ENCODE results near the gene F10. TPM values are rescaled to one million over a fixed set of nuclear protein-coding genes. Genes with fewer than 3 reads are reported as not detected.

The F10 gene
- total and polyA plus RNA-seq, 10 donors: 1.6 to 6.4 (median 2.9) TPM

GRCh38 chr13:113129480-113129879, 6.9 kb downstream of the F10 start:
- Histone ChIP-seq H3K27ac (peak overlapping the region in 1 of 8 donors; percentile 4), H3K4me1 (peaks cover 0 to 10% (median 4%) of the 10 kb centered on the region in 6 donors), H3K36me3 (no peaks in the 10 kb centered on the region), H3K4me3 (peak overlapping the region in 5 of 8 donors; percentile 4 to 55 (median 13)), H3K27me3 (replicated peaks in 1 of 7) (peaks cover 0 to 48% (median 0%) of the 10 kb centered on the region in 7 donors), H3K9me3 (no peaks in the 10 kb centered on the region)
- 67 to 69% (median 68%) methylated on average over 15 to 27 of the region's 27 CpGs for WGBS, 5 donors
- TF ChIP-seq, protein P1, sequence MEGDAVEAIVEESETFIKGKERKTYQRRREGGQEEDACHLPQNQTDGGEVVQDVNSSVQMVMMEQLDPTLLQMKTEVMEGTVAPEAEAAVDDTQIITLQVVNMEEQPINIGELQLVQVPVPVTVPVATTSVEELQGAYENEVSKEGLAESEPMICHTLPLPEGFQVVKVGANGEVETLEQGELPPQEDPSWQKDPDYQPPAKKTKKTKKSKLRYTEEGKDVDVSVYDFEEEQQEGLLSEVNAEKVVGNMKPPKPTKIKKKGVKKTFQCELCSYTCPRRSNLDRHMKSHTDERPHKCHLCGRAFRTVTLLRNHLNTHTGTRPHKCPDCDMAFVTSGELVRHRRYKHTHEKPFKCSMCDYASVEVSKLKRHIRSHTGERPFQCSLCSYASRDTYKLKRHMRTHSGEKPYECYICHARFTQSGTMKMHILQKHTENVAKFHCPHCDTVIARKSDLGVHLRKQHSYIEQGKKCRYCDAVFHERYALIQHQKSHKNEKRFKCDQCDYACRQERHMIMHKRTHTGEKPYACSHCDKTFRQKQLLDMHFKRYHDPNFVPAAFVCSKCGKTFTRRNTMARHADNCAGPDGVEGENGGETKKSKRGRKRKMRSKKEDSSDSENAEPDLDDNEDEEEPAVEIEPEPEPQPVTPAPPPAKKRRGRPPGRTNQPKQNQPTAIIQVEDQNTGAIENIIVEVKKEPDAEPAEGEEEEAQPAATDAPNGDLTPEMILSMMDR (IDR thresholded peaks at IDR 0.05 in 8 of 11, conservative IDR thresholded peaks at IDR 0.05 in 3 of 11): no peak
- no peak for TF ChIP-seq POLR2AphosphoS5 (IDR thresholded peaks at IDR 0.05)
- intact Hi-C loops (cut with DNase I; ENCODE audit: low total_unique reads): no loop called here
- peak; percentile 59 for DNase-seq

DNA sequence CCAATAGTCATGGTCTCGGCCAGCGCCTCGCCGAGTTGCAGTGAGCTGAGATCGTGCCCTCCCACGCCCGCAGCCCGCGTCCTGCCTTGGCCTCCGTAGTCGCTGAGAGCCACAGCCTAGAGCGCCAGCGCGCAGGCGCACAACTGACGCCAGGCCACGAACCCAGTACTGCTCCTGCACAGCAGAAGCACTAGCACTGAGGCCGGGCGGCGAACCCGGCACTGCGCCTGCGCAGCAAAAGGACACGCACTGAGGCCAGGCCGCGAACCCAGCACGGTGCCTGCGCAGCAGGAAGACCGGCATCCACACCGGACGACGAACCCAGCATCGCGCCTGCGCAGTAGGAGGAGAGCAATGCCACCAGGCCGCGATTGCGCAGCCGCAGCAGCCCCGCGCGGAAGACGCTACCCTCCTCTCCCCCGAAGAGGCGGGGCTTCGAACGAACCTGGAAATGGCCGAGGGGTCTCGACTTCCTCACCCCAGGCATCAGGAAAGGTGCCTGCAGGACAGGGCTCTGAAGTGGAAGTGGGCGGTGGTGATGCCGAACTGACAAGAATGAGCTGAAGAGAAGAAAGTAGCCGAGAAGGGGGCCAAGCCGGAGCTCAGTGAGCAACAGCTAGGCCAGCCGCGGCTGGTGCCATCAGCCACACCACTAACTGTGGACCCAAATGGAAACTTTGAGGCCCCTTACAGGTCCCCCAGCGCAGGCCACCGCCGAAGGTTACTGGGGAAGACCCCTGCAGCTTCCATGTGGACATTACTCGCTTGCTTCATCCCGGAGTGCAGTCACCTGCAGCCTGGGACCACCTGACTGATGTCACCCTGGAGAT, 7.5 kb downstream of the F10 start:
- Histone ChIP-seq H3K4me1 (peaks cover 0 to 10% (median 4%) of the 10 kb centered on the region in 6 donors), H3K27me3 (replicated peaks in 1 of 7) (peaks cover 0 to 48% (median 0%) of the 10 kb centered on the region in 7 donors), H3K4me3 (peak overlapping the region in 5 of 8 donors; percentile 4 to 55 (median 13)), H3K36me3 (no peaks in the 10 kb centered on the region), H3K27ac (peak overlapping the region in 1 of 8 donors; percentile 4), H3K9me3 (no peaks in the 10 kb centered on the region)
- peak; percentile 72 for DNase-seq
- intact Hi-C loops (cut with DNase I; ENCODE audit: low total_unique reads): no loop called here
- TF ChIP-seq POLR2A (IDR thresholded peaks at IDR 0.05) (no peak), POLR2AphosphoS5 (IDR thresholded peaks at IDR 0.05) (peak in 2 of 3 donors; percentile 30 to 54)
- 35 to 54% (median 40%) methylated on average over 43 to 60 of the region's 60 CpGs for WGBS, 5 donors

- Histone ChIP-seq H3K9me3 (no peaks in the 10 kb centered on the region), H3K27me3 (replicated peaks in 1 of 7) (peaks cover 0 to 9% (median 0%) of the 10 kb centered on the region in 7 donors), H3K4me3 (no peak overlapping the region), H3K4me1 (peaks cover 0 to under 1% (median 0%) of the 10 kb centered on the region in 6 donors), H3K27ac (no peak overlapping the region), H3K36me3 (no peaks in the 10 kb centered on the region)
- 80 to 96% (median 89%) methylated on average over 2 of the region's 2 CpGs for WGBS, 5 donors
- no peak for DNase-seq
- no peak for TF ChIP-seq POLR2AphosphoS5 (IDR thresholded peaks at IDR 0.05)
- no peak for TF ChIP-seq POLR2A (IDR thresholded peaks at IDR 0.05)
- TF ChIP-seq, protein P1 (IDR thresholded peaks at IDR 0.05 in 8 of 11, conservative IDR thresholded peaks at IDR 0.05 in 3 of 11): no peak
- intact Hi-C loops (cut with DNase I; ENCODE audit: low total_unique reads): no loop called here
Observed at GRCh38 chr13:113135281-113135760, 12.7 kb downstream of the F10 start.

DNA sequence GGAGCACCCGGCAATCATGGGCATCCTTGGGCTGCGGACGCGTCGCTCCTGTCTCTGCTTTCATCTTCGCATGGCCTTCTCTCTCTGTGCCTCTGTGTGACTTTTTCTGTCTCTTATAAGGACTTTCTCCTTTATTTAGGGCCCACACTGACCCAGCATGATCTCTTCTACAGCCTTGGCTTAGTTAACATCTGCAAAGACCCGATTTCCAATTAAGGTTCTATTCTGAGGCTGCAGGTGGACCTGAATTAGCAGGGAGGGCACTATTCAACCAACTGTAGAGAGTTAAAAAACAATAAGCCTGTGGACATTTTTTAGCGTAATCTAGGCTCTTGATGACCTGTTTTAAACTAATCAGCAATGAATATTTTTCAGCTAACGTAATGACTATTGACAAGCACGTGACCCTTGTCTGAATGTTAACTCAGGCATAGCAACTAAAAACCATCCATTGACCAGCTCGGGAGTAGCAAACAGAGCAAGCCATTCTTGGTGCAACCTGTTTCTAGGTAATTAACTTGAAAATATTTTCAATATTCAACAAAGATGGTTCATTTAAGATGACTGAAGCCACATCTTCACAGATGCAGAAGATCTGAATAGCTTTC, 15.2 kb downstream of the F10 start:
- Histone ChIP-seq H3K27me3 (replicated peaks in 1 of 7) (no peaks in the 10 kb centered on the region), H3K4me3 (no peak overlapping the region), H3K36me3 (no peaks in the 10 kb centered on the region), H3K27ac (no peak overlapping the region), H3K4me1 (no peaks in the 10 kb centered on the region), H3K9me3 (no peaks in the 10 kb centered on the region)
- no peak for DNase-seq
- intact Hi-C loops (cut with DNase I; ENCODE audit: low total_unique reads): no loop called here
- WGBS, 5 donors: 88 to 92% (median 90%) methylated on average over 11 of the region's 11 CpGs
- TF ChIP-seq, protein P1 (IDR thresholded peaks at IDR 0.05 in 8 of 11, conservative IDR thresholded peaks at IDR 0.05 in 3 of 11): no peak
- TF ChIP-seq POLR2A (IDR thresholded peaks at IDR 0.05) (no peak), POLR2AphosphoS5 (IDR thresholded peaks at IDR 0.05) (no peak)
